ENCODE data around the gene SMIM13. TPM values are rescaled to one million over a fixed set of nuclear protein-coding genes. Genes with fewer than 3 reads are reported as not detected.
A peak's percentile ranks its signal among the peaks of the same experiment; 100 is the strongest.

SMIM13 gene
- total RNA-seq, 1 donor from 2014 or later = 12.3 TPM

DNA sequence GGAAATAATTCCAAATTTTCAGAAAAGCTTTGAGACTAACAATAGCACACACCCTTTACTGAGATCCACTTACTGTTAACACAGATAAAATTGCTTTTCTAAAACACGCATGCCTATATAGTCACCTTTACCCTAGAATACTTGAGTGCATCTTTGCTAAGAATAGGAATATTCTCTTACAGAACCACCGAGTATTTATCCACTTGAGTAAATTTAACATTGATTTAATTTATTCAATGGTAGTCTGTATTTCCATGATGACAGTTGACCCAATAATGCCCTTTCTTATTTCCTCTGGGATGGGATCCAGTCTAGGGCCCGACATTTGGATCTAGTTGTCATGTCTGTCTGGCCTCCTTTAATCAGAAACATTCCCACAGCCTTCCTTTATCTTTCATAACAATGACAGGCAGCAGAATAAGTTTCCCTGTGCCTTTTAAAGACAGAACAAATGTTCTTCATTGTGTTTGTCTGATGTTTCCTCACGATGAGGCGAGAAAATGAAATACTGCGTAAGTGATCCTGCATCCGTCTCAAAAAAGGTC is 74.5 kb downstream of the SMIM13 start:
- no peak for DNase-seq
- TF ChIP-seq, protein P1, sequence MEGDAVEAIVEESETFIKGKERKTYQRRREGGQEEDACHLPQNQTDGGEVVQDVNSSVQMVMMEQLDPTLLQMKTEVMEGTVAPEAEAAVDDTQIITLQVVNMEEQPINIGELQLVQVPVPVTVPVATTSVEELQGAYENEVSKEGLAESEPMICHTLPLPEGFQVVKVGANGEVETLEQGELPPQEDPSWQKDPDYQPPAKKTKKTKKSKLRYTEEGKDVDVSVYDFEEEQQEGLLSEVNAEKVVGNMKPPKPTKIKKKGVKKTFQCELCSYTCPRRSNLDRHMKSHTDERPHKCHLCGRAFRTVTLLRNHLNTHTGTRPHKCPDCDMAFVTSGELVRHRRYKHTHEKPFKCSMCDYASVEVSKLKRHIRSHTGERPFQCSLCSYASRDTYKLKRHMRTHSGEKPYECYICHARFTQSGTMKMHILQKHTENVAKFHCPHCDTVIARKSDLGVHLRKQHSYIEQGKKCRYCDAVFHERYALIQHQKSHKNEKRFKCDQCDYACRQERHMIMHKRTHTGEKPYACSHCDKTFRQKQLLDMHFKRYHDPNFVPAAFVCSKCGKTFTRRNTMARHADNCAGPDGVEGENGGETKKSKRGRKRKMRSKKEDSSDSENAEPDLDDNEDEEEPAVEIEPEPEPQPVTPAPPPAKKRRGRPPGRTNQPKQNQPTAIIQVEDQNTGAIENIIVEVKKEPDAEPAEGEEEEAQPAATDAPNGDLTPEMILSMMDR (IDR thresholded peaks at IDR 0.05; ENCODE audit: borderline replicate concordance) = no peak
- Histone ChIP-seq H3K9me3 (replicated peaks) (no peaks in the 10 kb centered on the region), H3K4me1 (peaks cover 21% of the 10 kb centered on the region), H3K27ac (replicated peaks) (no peak overlapping the region), H3K27me3 (ENCODE audit: low read depth) (no peaks in the 10 kb centered on the region), H3K36me3 (no peaks in the 10 kb centered on the region), H3K4me3 (no peak overlapping the region)
- intact Hi-C loops (cut with micrococcal nuclease) = no loop called here

GRCh38 chr6:11171952-11172351 is 78.3 kb downstream of the SMIM13 start:
- Histone ChIP-seq H3K27ac (replicated peaks) (no peak overlapping the region), H3K27me3 (ENCODE audit: low read depth) (no peaks in the 10 kb centered on the region), H3K4me1 (peaks cover 21% of the 10 kb centered on the region), H3K9me3 (replicated peaks) (no peaks in the 10 kb centered on the region), H3K36me3 (no peaks in the 10 kb centered on the region), H3K4me3 (no peak overlapping the region)
- DNase-seq = no peak
- TF ChIP-seq, protein P1 (IDR thresholded peaks at IDR 0.05; ENCODE audit: borderline replicate concordance) = no peak
- intact Hi-C loops (cut with micrococcal nuclease) = no loop called here

- intact Hi-C loops (cut with micrococcal nuclease) = no loop called here
- TF ChIP-seq, protein P1 (IDR thresholded peaks at IDR 0.05; ENCODE audit: borderline replicate concordance) = peak; percentile 86
- Histone ChIP-seq H3K36me3 (no peaks in the 10 kb centered on the region), H3K9me3 (replicated peaks) (no peaks in the 10 kb centered on the region), H3K4me1 (peaks cover 21% of the 10 kb centered on the region), H3K27ac (replicated peaks) (no peak overlapping the region), H3K4me3 (no peak overlapping the region), H3K27me3 (ENCODE audit: low read depth) (no peaks in the 10 kb centered on the region)
- peak; percentile 68 for DNase-seq
Measured at GRCh38 chr6:11172501-11173327, 79.1 kb downstream of the SMIM13 start.

DNA sequence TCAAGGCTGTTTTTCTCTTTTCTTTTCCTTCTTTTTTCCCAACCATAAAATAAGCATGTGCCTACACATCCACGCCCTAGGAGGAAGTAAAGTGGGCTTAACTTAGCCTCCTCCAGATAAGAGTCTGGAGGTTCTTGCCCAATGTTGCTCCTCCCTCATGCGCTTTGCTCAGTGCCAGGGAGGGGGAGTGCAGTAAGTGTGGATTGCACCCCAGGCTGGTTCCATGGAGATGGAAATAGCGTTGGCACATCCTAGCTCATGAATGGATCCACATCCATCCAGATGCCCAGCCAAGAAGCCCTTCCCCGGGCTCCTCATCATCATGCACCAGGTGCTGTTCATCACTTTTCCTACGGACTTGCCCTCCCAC is 80.6 kb downstream of the SMIM13 start:
- peaks cover 3% of the 10 kb centered on the region for H3K9me3 ChIP-seq (replicated peaks)
- no peak overlapping the region for H3K4me3 ChIP-seq
- DNase-seq = no peak
- H3K4me1 ChIP-seq = peaks cover 12% of the 10 kb centered on the region
- no peaks in the 10 kb centered on the region for H3K27me3 ChIP-seq (ENCODE audit: low read depth)
- no peak overlapping the region for H3K27ac ChIP-seq (replicated peaks)
- intact Hi-C loops (cut with micrococcal nuclease) = no loop called here
- TF ChIP-seq, protein P1 (IDR thresholded peaks at IDR 0.05; ENCODE audit: borderline replicate concordance) = no peak
- H3K36me3 ChIP-seq = no peaks in the 10 kb centered on the region

GRCh38 chr6:11177271-11177670 is 83.6 kb downstream of the SMIM13 start:
- intact Hi-C loops (cut with micrococcal nuclease) = no loop called here
- TF ChIP-seq, protein P1 (IDR thresholded peaks at IDR 0.05; ENCODE audit: borderline replicate concordance) = no peak
- Histone ChIP-seq H3K27ac (replicated peaks) (no peak overlapping the region), H3K4me3 (no peak overlapping the region), H3K36me3 (no peaks in the 10 kb centered on the region), H3K27me3 (ENCODE audit: low read depth) (no peaks in the 10 kb centered on the region), H3K9me3 (replicated peaks) (peaks cover 20% of the 10 kb centered on the region), H3K4me1 (peaks cover 8% of the 10 kb centered on the region)
- no peak for DNase-seq
